UCSD-AML1 (cell line): ENCODE data around the gene CSRNP3.

ENCODE experiments used
- DNase-seq: peaks from one replicate; lab custom pipeline; 2025; ENCODE audit not compliant: unreplicated experiment; lab: John Stamatoyannopoulos, UW

Gene CSRNP3

GRCh38 chr2:165467921-165468320 lies 1.6 kb upstream of the CSRNP3 start:
- no peak for DNase-seq

GRCh38 chr2:165470361-165470760 lies 863 bp downstream of the CSRNP3 start:
- DNase-seq = no peak

DNA sequence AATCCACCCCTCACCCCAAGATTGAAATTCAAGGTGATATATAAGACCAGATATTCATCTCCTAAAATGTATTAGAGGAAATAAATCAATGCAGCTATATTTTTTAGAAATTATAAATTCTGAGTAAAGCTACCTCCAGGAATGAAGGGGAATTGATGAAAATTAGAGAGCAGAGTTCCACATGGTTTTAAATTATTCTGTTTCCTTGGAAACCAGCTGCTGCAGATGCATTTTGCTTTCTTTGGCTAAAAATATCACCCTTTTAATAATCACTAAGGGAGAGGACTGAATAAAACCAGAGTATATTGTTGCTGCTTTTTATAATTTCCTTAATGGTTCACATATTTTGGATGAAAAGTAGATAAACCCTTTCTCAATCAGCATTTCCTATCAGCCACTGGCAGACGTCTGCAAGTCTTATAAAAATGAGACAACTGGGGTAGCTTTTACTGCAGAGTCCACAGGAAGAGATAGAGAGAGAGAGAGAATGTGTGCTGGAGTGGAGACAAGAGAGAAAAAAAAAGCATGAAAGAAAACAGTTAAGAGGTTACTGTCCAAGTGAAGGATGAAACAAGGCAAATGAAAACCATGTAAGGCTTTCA lies 2.0 kb downstream of the CSRNP3 start:
- no peak for DNase-seq

GRCh38 chr2:165472922-165473321 lies 3.4 kb downstream of the CSRNP3 start:
- no peak for DNase-seq

DNA sequence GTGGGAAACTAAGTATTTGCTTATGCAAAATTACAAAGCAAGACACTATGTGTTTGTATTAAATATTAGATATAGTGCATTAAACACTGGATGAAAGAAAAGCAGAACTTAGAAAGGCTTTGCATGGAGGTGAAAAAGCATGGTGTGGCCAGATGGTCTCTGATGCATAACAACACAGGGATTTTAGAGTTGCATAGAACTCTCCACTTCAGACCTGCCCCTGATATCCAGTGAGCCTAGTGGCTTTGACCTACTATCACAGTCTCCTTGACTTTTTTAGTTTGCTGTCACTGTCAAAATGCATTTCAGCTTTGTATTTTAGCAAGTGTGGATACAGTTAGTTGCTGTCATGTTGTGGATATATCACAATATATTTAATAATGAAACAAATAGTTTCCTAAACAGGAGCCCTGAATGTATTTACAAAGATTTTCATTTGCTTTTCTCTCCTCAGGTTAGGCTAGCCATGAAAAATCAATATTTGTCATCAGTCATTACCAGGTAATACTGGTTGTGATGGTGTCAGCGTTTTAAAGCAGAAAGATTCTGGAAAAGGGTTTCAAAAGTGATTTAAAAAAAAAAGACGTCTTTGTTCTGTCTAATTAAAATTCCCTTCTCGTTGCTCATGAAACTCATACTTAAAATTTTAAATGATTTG lies 5.2 kb downstream of the CSRNP3 start:
- DNase-seq = no peak

GRCh38 chr2:165475277-165476004 lies 5.9 kb downstream of the CSRNP3 start:
- DNase-seq = no peak

DNA sequence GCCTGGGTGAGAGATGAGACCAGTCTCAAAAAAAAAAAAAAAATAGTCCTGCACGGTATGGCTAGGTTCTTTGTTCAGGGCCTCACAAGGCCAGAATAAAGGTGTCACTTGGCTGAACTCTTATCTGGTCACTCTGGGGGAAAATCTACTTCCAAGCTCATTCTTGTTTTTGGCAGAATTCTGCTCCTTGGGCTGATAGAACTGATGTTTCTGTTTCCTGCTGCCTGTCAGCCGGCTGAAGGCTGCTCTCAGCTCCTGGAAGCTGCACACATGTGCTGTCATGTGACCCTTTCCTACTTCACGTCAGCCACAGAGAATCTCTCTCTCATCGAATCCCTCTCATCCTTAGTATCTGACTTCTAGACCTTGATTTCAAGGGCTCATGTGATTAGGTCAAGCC lies 10.4 kb downstream of the CSRNP3 start:
- DNase-seq = no peak

DNA sequence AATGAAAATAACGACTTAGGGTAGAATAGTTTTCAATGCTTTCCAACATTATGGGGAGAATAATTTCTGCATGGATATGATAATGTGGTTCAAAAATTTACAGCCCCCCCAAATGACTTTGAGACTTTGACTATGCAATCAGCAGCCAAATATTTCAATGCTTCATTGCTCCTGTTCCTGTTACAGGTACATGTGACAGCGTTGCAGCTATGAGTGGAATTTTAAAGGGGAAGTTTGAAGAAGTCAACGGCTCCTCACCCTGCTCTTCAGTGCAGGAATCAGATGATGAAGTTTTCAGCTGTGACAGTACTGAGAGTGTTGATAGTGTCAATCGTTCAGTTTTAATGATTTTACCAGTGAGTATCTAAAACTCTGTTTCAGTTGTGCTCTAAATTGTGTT lies 25.1 kb downstream of the CSRNP3 start:
- no peak for DNase-seq

DNA sequence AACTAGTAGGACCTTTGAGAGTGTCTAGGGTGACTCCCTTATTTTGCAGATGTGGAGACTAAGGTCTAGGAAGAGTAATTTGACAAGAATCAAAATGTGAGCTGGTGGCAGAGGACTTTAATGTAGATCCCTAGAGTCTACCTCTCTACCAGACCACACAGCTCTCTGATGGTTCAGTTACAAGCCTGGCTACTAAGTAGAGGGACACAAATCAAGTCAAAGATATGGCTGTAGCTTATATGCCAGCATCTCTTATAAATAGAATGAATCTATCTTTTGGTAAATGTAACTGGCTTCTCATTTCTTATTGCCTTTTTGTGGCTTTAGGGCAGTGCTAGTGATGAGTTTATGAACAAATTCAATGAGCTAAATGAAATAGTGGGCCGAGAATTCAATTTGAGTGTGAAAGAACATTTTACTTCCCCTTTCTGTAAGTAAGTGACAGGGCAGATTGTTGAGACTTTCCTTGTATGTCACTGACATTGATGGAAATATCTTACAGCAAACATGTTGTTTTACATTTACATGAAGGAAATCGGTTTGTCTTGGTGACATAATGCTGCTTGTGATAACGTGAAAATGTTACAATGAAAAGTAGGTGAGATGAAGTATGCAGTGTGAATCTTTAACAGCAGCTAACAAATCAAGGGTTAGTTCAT lies 28.3 kb downstream of the CSRNP3 start:
- no peak for DNase-seq

GRCh38 chr2:165499131-165499530 lies 29.6 kb downstream of the CSRNP3 start:
- DNase-seq = no peak

DNA sequence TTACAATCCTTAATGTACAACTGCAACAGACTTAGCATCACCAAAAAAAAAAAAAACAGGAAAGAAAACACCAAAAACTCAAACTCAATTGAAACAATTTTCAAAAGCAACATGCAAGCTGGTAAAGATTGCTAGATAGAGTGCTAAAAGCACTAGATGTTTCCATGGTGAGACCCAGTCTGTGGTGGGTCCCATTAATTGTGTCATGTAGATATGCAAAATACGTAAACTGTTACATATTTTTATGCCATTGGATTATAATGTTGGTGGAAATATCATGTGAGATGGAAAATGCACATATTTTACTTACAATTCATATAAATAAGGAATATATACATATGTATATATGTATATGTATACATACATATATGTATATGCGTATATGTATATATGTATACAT lies 30.5 kb downstream of the CSRNP3 start:
- no peak for DNase-seq

DNA sequence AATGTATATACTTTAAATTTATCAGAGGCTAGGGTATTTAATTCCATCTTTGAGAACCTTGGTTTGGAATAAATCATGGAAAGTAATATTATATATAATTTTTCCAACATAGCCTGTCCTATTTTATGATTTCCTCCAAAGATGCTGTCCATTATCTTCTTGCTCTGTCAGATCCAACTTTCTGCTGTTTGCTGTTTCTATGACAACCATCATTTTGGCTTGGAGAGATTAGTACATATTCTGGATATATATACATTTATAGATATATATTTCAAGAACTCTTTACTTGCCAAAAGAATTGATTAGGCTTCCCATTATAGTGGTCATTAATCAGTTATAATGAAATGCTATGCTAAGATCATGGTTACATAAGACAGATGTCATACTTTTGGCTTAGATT lies 31.3 kb downstream of the CSRNP3 start:
- no peak for DNase-seq

DNA sequence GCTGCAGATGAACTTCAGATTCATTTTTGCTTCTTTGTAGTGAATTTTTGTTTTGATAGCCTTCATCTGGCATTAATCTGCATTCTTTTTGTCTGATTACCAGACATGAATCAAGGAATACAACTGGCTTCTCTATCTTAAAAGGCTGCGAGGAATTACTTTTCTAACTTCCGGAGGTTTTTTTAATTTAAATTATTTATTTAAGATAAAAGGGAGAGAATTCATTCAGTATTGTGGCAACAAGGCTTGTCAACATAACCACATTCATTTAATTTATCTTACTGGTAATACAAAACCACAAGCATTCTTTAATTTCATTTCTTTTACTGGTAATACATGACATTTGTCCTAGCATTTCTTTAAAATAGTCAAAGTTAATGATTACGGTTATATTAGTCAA lies 36.0 kb downstream of the CSRNP3 start:
- DNase-seq = no peak

DNA sequence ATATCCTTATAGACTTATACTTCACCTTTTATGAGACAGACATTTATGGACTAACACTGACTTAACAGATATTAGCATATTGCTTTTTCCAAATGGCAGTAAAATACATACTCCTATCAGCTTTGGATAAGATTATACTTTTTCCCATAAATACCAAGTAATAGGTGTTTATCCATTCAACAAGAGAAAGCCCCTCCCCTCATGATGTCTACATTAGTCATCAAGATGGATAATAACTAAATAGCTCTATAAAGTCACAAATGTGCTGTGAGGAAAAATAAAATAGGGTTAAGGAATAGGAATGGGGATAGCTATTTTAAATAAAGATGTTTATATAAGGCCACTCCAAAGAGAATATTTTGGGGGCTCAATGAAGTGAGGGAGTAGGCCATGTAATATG lies 39.4 kb downstream of the CSRNP3 start:
- no peak for DNase-seq

DNA sequence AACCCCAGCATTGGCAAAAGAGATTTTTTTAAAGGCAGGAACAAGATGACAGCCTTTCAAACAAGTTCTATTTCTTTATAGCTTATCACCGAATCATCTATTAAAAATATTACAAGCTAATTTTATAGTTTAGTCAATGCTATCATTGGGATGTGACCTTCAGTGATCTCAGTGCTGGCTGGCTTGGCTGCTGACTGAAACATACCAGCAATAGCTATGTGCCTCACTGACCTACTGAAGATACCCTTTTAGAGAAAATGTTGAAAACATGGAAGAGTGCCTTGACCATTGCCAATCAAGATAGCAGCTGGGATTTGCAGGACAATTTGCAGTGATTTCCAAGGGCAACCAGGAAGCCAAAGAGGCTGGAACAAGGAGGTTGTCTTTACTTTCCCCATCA lies 44.0 kb downstream of the CSRNP3 start:
- no peak for DNase-seq

DNA sequence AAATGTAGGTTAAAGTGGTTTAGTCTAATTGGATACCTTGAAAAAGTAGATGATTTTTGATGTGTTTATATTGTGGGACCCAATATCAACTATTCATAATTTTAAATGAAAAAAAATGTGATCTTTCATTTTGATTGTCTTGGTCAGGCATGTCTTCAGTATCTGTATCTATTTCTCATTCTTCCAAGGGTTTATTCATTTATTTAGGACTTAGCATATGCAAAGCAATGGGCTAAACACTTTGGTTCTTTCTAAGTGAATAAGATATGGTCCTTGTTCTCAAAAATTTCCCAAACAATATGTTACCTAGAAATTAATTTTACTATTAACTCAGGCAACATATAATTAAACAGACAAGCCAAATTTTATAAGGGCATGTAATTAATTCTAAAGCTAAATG lies 49.1 kb downstream of the CSRNP3 start:
- DNase-seq = no peak

GRCh38 chr2:165522719-165523118 lies 53.2 kb downstream of the CSRNP3 start:
- no peak for DNase-seq

- DNase-seq = no peak
Observed at GRCh38 chr2:165524720-165525119, 55.2 kb downstream of the CSRNP3 start.

GRCh38 chr2:165528691-165529090 lies 59.2 kb downstream of the CSRNP3 start:
- no peak for DNase-seq

DNA sequence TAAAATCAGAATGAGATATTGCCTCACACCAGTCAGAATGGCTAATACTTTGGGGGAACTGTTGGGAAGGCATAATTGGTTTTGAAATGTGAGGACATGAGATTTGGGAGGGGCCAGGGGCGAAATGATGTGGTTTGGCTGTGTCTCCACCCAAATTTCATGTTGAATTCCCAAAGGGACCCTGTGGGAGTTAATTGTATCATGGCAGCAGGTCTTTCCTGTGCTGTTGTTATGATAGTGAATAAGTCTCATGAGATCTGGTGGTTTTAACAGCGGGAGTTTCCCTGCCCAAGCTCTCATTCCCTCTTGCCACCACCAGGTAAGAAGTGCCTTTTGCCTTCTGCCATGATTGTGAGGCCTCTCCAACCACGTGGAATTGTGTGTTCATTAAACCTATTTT lies 59.6 kb downstream of the CSRNP3 start:
- DNase-seq = no peak

GRCh38 chr2:165533331-165533730 lies 63.8 kb downstream of the CSRNP3 start:
- DNase-seq = no peak

- no peak for DNase-seq
Observed at GRCh38 chr2:165535471-165535870, 66.0 kb downstream of the CSRNP3 start.
